ENCODE results near the gene MXRA7. TPM values are rescaled to one million over a fixed set of nuclear protein-coding genes. Genes with fewer than 3 reads are reported as not detected.
A peak's percentile ranks its signal among the peaks of the same experiment; 100 is the strongest.

MXRA7 gene
- total RNA-seq, 1 donor from 2014 or later: 187 TPM

GRCh38 chr17:76676629-76677028, 34.1 kb downstream of the MXRA7 start:
- Mint-ChIP-seq H3K4me1 (ENCODE audit: unreplicated experiment) (peaks cover 21% of the 10 kb centered on the region), H3K27me3 (ENCODE audit: unreplicated experiment) (no peaks in the 10 kb centered on the region), H3K4me3 (ENCODE audit: unreplicated experiment) (no peak overlapping the region), H3K9me3 (ENCODE audit: unreplicated experiment) (peaks cover 3% of the 10 kb centered on the region), H3K27ac (ENCODE audit: unreplicated experiment) (no peak overlapping the region), H3K36me3 (ENCODE audit: unreplicated experiment) (peaks cover 23% of the 10 kb centered on the region)
- no peak for TF ChIP-seq CTCF (IDR thresholded peaks at IDR 0.05)
- no peak for DNase-seq (ENCODE audit: extremely low spot score, unreplicated experiment)

GRCh38 chr17:76675648-76676047, 35.1 kb downstream of the MXRA7 start:
- Mint-ChIP-seq H3K4me1 (ENCODE audit: unreplicated experiment) (peaks cover 24% of the 10 kb centered on the region), H3K27ac (ENCODE audit: unreplicated experiment) (no peak overlapping the region), H3K27me3 (ENCODE audit: unreplicated experiment) (no peaks in the 10 kb centered on the region), H3K9me3 (ENCODE audit: unreplicated experiment) (peaks cover 3% of the 10 kb centered on the region), H3K4me3 (ENCODE audit: unreplicated experiment) (no peak overlapping the region), H3K36me3 (ENCODE audit: unreplicated experiment) (peaks cover 20% of the 10 kb centered on the region)
- no peak for DNase-seq (ENCODE audit: extremely low spot score, unreplicated experiment)
- no peak for TF ChIP-seq CTCF (IDR thresholded peaks at IDR 0.05)

- Mint-ChIP-seq H3K4me3 (ENCODE audit: unreplicated experiment) (no peak overlapping the region), H3K9me3 (ENCODE audit: unreplicated experiment) (peaks cover 3% of the 10 kb centered on the region), H3K27ac (ENCODE audit: unreplicated experiment) (no peak overlapping the region), H3K36me3 (ENCODE audit: unreplicated experiment) (peaks cover 14% of the 10 kb centered on the region), H3K27me3 (ENCODE audit: unreplicated experiment) (no peaks in the 10 kb centered on the region), H3K4me1 (ENCODE audit: unreplicated experiment) (peaks cover 24% of the 10 kb centered on the region)
- DNase-seq (ENCODE audit: extremely low spot score, unreplicated experiment): no peak
- no peak for TF ChIP-seq CTCF (IDR thresholded peaks at IDR 0.05)
These were observed 36.2 kb downstream of the MXRA7 start for GRCh38 chr17:76674600-76674999.

GRCh38 chr17:76673729-76674128, 37.0 kb downstream of the MXRA7 start:
- H3K4me3 Mint-ChIP-seq (ENCODE audit: unreplicated experiment): no peak overlapping the region
- DNase-seq (ENCODE audit: extremely low spot score, unreplicated experiment): no peak
- peaks cover 3% of the 10 kb centered on the region for H3K9me3 Mint-ChIP-seq (ENCODE audit: unreplicated experiment)
- no peak for TF ChIP-seq CTCF (IDR thresholded peaks at IDR 0.05)
- no peaks in the 10 kb centered on the region for H3K27me3 Mint-ChIP-seq (ENCODE audit: unreplicated experiment)
- H3K36me3 Mint-ChIP-seq (ENCODE audit: unreplicated experiment): peaks cover 11% of the 10 kb centered on the region
- peaks cover 25% of the 10 kb centered on the region for H3K4me1 Mint-ChIP-seq (ENCODE audit: unreplicated experiment)
- peak overlapping the region; percentile 54 for H3K27ac Mint-ChIP-seq (ENCODE audit: unreplicated experiment)

- peaks cover 11% of the 10 kb centered on the region for H3K36me3 Mint-ChIP-seq (ENCODE audit: unreplicated experiment)
- H3K4me1 Mint-ChIP-seq (ENCODE audit: unreplicated experiment): peaks cover 31% of the 10 kb centered on the region
- no peak overlapping the region for H3K27ac Mint-ChIP-seq (ENCODE audit: unreplicated experiment)
- H3K27me3 Mint-ChIP-seq (ENCODE audit: unreplicated experiment): no peaks in the 10 kb centered on the region
- H3K9me3 Mint-ChIP-seq (ENCODE audit: unreplicated experiment): peaks cover 3% of the 10 kb centered on the region
- H3K4me3 Mint-ChIP-seq (ENCODE audit: unreplicated experiment): peak overlapping the region; percentile 76
- no peak for TF ChIP-seq CTCF (IDR thresholded peaks at IDR 0.05)
- no peak for DNase-seq (ENCODE audit: extremely low spot score, unreplicated experiment)
These were observed 37.9 kb downstream of the MXRA7 start for GRCh38 chr17:76672892-76673291.

All from osteocyte (in vitro differentiated cells).